Activated CD4-positive, CD25-positive, alpha-beta regulatory T cell treated with anti-CD3 and anti-CD28 coated beads, Interleukin-2, amount 50 U/mL, for 16 hours (primary cell): ENCODE data around the gene GJB3.
"Not testable (repeated sequence)": the region's sequence is repeated elsewhere in the genome, so short reads cannot be mapped to it uniquely, and the experiment has no call there.

Experiments
- DNase-seq: peaks from one replicate; pipeline ENCODE4 v3.0.0-alpha.2; 2020; ENCODE audit warnings: low read depth, low spot score

Gene GJB3

DNA sequence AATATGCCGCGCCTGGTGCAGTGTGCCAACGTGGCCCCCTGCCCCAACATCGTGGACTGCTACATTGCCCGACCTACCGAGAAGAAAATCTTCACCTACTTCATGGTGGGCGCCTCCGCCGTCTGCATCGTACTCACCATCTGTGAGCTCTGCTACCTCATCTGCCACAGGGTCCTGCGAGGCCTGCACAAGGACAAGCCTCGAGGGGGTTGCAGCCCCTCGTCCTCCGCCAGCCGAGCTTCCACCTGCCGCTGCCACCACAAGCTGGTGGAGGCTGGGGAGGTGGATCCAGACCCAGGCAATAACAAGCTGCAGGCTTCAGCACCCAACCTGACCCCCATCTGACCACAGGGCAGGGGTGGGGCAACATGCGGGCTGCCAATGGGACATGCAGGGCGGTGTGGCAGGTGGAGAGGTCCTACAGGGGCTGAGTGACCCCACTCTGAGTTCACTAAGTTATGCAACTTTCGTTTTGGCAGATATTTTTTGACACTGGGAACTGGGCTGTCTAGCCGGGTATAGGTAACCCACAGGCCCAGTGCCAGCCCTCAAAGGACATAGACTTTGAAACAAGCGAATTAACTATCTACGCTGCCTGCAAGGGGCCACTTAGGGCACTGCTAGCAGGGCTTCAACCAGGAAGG lies 4.3 kb downstream of the GJB3 start:
- DNase-seq = no peak

DNA sequence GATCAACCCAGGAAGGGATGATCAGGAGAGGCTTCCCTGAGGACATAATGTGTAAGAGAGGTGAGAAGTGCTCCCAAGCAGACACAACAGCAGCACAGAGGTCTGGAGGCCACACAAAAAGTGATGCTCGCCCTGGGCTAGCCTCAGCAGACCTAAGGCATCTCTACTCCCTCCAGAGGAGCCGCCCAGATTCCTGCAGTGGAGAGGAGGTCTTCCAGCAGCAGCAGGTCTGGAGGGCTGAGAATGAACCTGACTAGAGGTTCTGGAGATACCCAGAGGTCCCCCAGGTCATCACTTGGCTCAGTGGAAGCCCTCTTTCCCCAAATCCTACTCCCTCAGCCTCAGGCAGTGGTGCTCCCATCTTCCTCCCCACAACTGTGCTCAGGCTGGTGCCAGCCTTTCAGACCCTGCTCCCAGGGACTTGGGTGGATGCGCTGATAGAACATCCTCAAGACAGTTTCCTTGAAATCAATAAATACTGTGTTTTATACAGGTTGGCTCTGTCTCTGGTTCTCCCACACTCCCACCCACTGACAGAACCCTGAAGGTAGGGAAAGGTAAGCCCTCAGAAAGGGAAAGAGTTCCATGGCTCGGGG lies 5.0 kb downstream of the GJB3 start:
- no peak for DNase-seq

DNA sequence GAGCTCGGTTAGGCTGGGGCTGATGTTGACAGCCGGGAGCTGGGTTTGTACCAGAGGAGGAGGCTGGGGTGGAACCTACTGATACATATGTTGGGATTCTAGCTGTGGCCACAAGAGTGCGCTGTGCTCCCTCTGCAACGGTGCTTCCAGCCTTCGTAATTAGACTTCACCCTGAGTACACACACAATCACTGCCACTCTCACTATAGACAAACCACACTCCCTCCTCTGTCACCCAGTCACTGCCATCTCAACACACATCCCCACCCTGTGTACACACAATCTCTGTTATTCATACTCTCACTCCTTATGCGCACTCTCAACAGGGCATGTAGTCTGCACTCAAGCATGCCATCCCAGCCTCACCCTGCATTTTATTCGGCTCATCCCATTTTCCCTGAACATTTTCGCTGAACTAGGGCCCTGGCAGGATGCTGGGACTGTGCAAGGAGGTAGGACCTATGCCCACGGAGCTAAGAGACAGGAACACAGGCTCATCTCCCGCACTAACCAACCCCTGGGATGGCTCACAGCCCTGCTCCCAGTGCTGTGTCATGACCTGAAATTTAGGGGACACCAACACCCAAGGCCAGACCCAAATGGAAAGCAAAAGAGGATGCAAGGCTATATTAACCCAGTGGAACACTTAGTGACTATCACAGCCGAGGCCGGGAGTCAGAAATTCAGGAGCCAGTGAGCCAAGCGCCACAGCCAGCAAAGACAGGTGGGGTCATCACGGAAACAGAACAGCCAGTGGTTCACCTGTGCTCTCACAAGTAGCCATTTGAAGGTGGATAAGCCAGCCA lies 5.7 kb downstream of the GJB3 start:
- DNase-seq = peak; percentile 13

DNA sequence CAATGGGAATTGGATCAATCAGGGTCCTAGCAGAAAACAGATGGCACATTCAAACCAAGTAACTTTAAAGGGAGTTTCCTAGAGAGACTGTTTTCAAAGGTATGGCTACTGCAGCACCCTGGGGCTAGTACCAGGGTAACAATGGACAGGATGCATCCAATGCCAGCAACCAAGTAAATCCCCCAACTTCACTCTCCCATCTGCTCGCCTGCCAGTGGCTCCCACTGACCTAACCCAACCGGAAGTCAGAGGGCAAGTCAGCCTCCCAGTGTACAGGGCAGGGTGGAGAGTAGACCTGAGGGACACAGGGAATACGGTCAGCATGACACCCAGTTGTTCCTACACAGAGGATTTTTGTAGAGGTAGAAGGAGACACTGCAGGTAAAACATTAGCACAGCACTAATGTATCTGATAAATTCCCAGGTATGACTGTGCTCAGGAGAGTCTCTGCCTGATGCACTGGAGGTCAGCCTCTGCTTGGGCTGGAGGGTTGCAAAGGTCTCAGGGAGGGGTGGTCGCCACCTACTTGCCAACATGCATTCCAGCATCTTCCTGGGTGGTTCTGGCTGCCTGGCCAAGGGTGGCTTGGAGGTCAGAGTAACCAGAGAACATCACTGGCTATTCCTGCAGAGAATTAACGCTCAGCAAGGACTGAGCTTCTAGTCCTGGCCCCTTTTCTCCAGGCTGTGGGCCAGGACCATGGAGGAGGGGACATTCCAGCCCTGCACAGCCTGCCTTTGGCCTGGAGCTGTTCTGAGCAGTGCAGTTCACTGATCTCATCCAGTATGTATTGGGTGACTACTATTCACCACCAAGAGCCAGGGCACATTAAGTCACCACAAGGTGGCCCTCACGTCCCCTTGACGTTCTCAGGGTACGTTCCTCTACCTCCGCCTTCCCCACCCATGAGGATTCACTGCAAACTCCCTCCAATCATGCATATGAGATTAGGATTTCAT lies 6.7 kb downstream of the GJB3 start:
- no peak for DNase-seq

DNA sequence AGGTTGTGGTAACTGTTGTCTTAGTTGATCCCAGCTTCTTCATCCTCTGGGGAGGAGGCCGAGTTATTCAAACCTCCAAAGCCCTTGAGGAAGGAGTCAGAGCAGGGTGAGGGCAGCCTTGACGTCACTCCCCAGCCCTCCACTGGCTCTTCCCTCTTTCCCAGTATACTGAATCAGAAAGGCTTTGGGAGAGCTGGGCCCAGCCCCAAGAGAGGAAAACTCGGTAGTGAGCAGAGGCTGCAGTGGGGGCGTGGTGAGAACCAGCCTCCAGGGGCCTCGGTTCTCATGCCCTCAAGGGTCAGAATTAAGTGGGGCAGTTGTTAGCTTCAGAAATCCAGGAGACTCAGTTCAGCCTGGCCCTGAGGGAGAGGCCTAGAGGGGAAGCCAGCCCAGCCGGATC lies 10.0 kb downstream of the GJB3 start:
- no peak for DNase-seq

DNA sequence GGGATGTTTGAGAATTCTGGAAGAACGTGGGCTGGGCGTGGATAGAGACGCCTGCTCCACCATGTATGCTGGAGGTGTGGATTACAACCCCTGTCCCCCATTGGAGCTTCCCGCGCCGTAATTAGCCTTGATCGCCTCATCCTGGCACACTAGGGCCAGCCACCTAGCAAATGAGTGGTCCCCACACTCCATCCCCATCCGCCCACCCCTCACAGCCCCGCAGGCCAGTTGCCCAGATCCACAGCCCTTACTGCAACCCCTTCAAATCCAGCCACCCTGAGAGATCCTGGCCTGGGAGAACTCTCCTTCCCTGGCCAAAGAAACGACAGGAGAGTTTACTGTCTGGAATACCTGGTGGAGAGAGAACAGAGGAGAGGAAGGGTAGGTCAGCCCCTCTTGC lies 11.4 kb downstream of the GJB3 start:
- DNase-seq = no peak

DNA sequence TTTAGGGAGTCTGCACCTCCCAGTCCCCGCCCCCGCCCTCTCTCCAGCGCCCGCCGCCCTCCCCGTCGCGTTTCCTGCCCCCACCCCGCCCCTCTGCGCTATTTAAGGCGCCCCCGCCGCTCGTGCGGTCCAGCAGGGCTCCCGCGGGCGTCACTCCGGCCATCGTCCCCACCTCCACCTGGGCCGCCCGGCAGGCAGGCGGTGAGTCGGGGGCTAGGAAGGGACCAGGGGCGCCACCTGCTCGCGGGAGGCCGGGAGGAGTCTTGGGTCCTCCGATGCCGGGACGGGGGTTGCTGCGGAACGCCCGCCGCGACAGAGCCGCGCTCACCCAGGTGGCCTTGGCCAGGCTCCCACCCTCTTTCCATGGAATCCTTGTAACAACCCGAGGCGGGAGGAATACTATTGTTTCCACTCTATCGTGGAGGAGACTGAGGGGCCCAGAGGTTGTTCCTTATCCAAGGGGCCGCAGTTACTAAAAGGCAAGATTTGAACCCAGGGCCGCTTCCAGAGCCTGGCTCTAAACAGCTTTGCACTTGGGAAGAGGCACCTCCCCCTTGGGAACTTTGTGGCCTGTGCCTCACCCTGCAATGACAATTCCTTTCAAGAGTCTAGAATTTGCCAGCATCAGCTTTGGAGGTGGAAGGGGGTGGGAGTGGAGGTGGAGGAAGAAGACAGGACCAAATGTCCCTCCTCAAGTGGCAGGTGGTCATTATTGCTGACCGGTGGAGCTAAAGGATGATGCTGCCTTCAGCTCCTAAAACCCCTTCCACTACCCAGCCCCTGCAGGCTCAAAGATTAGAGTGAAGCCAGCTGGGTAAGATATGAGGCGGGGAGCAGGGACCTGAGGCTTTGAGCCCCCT lies 12.1 kb downstream of the GJB3 start, which contains the start of gene GJA4:
Gene GJA4, plus strand, starts transcription at position 132 of the 860 bp plus-strand sequence. CDS start 1,215 bp downstream, outside the sequence.
- no peak for DNase-seq

DNA sequence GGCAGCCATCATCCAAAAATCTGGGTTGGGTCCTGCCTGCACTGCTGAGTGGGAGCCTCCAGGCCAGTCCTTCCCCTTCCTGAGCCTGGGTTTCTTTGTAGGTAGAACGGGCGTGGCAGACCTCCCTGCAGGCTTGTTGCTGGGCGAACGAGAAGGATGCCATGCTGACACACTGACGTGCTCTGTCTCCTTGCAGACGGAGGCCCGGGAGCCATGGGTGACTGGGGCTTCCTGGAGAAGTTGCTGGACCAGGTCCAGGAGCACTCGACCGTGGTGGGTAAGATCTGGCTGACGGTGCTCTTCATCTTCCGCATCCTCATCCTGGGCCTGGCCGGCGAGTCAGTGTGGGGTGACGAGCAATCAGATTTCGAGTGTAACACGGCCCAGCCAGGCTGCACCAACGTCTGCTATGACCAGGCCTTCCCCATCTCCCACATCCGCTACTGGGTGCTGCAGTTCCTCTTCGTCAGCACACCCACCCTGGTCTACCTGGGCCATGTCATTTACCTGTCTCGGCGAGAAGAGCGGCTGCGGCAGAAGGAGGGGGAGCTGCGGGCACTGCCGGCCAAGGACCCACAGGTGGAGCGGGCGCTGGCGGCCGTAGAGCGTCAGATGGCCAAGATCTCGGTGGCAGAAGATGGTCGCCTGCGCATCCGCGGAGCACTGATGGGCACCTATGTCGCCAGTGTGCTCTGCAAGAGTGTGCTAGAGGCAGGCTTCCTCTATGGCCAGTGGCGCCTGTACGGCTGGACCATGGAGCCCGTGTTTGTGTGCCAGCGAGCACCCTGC lies 13.2 kb downstream of the GJB3 start:
- DNase-seq = no peak

DNA sequence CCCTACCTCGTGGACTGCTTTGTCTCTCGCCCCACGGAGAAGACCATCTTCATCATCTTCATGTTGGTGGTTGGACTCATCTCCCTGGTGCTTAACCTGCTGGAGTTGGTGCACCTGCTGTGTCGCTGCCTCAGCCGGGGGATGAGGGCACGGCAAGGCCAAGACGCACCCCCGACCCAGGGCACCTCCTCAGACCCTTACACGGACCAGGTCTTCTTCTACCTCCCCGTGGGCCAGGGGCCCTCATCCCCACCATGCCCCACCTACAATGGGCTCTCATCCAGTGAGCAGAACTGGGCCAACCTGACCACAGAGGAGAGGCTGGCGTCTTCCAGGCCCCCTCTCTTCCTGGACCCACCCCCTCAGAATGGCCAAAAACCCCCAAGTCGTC lies 13.8 kb downstream of the GJB3 start:
- DNase-seq = no peak

DNA sequence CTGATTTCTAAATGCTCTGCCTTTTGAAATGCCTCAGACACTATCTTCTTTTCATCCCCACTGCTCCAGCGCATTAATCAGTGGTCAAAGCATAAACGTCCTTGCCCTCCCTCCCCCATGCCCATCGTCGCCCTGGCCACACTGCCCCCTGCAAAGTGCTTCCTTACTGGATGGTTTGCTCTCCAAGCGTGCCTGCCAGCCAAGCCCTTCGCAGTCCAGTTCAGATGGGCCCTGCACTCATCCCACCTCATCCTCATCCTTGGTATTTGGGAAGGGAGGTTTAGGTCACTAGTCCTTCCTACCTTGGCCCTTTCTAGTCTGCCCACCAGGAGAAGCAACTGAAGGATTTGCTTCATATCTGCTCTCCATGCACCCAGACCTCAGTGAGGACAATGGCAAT lies 14.9 kb downstream of the GJB3 start:
- no peak for DNase-seq

DNA sequence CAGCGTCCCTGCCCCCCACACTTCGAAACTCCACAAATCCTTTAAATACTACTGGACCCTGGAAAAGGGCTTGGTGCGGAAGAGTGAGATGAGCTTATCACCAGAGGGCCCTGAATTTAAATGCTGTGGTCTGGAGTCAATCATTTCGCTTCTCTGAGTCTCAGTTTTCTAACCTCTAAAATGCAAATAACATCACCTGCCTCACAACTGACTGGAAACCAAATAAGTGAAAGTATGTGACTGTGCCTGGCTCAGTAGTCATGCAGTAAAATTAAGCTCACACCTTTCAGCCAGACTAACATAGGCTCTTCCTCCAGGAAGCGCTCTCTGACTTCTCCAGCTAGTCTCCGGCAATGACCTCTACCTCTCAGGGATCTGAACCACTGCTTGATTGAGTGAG lies 16.0 kb downstream of the GJB3 start:
- no peak for DNase-seq

DNA sequence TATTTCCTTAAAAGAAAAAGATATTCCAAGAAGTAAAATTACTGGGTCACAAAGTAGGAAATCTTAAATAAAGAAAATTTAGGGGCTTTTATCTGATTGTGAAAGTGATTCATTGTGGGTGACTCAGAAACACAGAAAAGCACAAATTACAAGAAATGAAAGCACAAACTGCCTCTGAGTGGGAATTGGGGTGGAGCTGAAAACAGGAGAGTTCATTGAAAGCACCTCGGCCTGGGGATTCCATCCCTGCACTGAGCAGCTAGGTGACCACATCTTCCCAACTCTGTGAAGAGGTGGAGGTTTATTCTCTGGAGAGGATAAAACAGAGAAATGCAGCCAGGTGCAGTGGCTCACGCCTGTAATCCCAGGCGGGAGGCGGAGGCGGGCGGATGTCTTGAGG lies 19.2 kb downstream of the GJB3 start:
- DNase-seq = no peak

DNA sequence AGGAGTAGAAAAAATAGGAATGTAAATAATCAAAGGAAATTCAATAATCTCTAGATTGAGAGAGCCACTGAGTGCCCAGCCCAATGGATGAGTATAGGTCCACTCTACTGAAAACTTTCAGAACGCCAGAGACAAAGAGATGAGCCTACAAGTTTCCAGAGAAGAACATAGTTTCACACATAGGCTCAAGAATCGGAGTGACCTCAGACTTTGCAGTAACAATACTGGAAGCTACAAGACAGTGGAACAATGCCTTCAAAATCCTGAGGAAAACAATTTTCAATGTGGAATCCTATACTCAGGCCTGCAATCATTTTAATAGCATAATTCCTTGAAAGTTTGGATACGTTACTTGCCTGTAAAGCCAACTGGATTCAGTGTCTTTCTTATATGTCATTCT lies 22.8 kb downstream of the GJB3 start:
- DNase-seq = no peak

DNA sequence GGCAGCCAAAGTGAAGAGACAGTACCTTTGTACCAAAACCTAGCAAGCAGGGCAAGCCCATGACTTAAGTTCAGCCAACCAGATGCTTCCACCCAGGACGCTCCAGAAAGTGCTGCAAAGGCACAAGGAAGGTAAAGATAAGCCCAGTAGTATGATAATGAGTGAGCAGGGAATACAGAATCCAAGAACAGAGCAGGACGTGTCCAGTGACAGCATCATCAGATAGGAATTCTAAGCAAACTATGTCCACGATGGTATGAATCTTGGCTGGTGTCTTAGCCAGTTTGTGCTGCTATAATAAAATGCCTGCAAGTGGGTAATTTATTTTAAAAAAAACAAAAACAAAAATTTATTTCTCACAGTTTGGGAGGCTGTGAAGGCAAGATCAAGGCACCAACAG lies 25.4 kb downstream of the GJB3 start:
- DNase-seq = no peak

DNA sequence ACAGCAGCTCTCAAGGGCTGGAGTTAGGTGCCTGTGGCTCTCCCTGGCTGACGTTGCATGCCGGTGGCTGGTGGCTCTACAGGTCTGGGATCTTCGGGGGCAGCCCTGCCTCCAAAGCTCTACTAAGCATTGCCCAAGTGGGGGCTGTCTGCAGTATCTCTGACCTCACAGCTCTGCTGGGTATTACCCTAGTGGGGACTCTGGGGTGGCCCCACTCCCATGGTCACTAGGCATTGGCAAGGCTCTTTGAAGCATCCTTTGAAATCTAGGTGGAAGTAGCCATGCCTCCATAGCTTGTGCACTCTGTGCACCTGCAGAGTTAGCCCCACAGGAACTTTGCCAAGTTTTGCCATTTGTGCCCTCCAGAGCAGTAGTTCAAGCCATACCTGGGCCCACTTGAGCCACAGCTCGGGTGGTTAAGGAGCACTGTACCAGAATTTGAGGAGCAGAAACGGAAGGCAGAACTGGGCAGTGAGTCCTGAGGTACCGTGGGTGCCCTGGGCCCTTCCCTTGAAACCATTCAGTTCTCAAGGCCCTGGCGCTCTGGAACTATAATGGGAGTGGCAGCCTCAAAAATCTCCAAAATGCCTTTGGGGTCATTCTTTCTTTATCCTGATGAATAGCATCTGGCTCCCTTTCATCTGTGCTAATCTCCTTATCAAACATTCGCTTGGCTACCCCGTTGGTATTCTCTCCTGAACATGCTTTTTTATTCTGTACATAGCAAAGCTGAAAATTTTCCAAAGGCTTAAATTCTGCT lies 27.2 kb downstream of the GJB3 start:
- DNase-seq = no peak

DNA sequence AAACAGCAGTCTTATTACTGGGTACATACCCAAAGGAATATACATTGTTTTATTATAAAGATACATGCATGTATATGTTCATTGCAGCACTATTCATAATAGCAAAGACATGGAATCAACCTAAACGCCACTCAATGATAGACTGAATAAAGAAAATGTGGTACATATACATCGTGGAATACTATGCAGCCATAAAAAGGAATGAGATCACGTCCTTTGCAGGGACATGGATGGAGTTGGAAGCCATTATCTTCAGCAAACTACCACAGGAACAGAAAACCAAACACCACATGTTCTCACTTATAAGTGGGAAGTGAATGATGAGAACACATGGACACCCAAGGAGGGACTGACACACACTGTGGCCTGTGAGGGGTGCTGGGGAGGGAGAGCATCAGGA lies 29.8 kb downstream of the GJB3 start:
- not testable (repeated sequence) for DNase-seq

DNA sequence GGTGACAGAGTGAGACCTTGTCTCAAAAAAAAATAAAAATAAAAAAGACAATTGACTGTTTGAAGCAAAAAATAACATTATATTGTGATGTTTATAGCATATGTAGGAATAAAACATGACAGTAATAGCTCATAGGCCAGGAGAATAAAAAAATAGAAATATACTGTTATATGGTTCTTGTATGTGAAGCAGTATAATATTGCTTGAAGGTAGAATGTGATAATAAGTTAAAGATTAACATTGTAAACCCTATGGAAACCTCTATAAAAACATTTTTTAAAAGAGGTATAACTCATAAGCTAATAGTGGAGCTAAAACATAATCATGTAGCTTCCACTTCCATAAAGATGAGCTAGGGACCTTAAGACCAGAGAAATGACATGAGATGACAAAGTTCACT lies 35.3 kb downstream of the GJB3 start:
- no peak for DNase-seq

DNA sequence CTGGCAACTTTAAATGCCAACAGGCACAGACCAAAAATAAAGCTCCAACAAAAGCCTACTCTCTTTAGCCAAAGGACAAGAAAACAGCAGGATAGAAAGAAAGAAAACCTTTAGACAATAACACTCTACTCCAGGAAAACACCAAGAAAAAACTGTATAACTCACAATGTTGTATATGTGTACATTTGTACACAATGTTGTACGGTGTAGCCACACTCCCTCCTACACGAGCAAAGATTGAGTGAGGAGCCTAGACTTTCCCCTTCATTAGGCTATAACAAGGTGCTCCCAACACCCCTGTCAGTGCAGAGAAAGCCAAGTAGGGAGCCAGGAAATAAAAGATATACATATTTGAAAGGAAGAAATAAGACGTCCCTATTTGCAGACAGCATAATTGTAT lies 35.8 kb downstream of the GJB3 start:
- no peak for DNase-seq

DNA sequence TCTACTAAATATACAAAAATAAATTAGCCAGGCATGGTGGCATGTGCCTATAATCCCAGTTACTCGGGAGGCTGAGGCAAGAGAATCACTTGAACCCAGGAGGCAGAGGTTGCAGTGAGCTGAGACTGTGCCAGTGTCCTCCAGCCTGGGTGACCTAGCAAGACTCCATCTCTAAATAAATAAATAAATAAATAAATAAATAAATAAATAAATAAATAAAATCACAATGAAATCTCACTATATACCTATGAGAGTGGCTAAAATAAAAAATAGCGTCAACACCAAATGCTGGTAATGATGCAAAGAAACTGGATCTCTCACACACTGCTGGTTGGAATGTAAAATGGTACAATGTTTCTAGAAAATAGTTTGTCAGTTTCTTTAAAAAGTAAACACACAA lies 37.8 kb downstream of the GJB3 start:
- not testable (repeated sequence) for DNase-seq
